H1 (cell line): ENCODE measurements around the gene RIT2. TPM values are rescaled to one million over a fixed set of nuclear protein-coding genes. Genes with fewer than 3 reads are reported as not detected.

Experiments
- CTCF ChIA-PET: fragments of 300-600 bp; sonication (Branson Sonifier 250); formaldehyde crosslinking; loops from one replicate; lab custom pipeline; 2021; ENCODE audit not compliant: partially characterized antibody; lab: Charles Lee
- POLR2A ChIA-PET: fragments of 300-600 bp; sonication (Branson Sonifier 250); formaldehyde crosslinking; loops from one replicate; lab custom pipeline; 2021; ENCODE audit warnings: inconsistent platforms; ENCODE audit not compliant: partially characterized antibody; lab: Charles Lee
- DNase-seq, 2 experiments: peaks; one replicate each; pipeline versions ENCODE4 v3.0.0 to v3.0.0-alpha.2; 2010 to 2022; ENCODE audit warnings: low spot score in 2 of 2, low read depth in 1 of 2, mixed read lengths in 1 of 2
- FAIRE-seq: peaks from 2 replicates; lab custom pipeline; 2011; peaks lifted over from hg19 to GRCh38; lab: Jason Lieb, UNC
- H2AFZ ChIP-seq: 2 replicates; pipeline ENCODE4 v1.8.1; 2012; ENCODE audit warnings: low read length, inconsistent platforms
- H2AK5ac ChIP-seq: 2 replicates; pipeline ENCODE4 v1.6.1; 2013; ENCODE audit warnings: low read depth, low read length
- H2BK120ac ChIP-seq: replicated peaks from 2 replicates; pipeline ENCODE3; 2013; ENCODE audit warnings: low read depth, low read length, inconsistent platforms
- H2BK12ac ChIP-seq: 2 replicates; pipeline ENCODE4 v1.6.1; 2013; ENCODE audit warnings: low read depth, low read length
- H2BK15ac ChIP-seq: 2 replicates; pipeline ENCODE4 v1.6.1; 2013; ENCODE audit warnings: low read length
- H2BK20ac ChIP-seq: 2 replicates; pipeline ENCODE4 v1.6.1; 2013; ENCODE audit warnings: low read length
- H2BK5ac ChIP-seq: 2 replicates; pipeline ENCODE4 v1.6.1; 2013; ENCODE audit warnings: low read depth, low read length
- H3K14ac ChIP-seq: 2 replicates; pipeline ENCODE4 v1.6.1; 2013; ENCODE audit warnings: inconsistent platforms; ENCODE audit not compliant: insufficient read length
- H3K18ac ChIP-seq: 2 replicates; pipeline ENCODE4 v1.6.1; 2013; ENCODE audit warnings: low read length; ENCODE audit errors: extremely low read depth
- H3K23ac ChIP-seq: 2 replicates; pipeline ENCODE4 v1.6.1; 2013; ENCODE audit warnings: inconsistent platforms; ENCODE audit not compliant: insufficient read length
- H3K23me2 ChIP-seq: 2 replicates; pipeline ENCODE4 v1.6.1; 2013; ENCODE audit warnings: low read depth, low read length
- H3K27ac ChIP-seq: 2 replicates; pipeline ENCODE4 v1.6.1; 2011; ENCODE audit warnings: low read depth, low read length, inconsistent platforms
- H3K27me3 ChIP-seq, 4 experiments: replicated peaks in 1 of 4; 1 replicate in 1 of 4; 2 replicates in 3 of 4; pipeline versions ENCODE4 v1.6.1 to v1.8.1; 2011 to 2013; ENCODE audit warnings: low read length in 3 of 4, mild to moderate bottlenecking in 3 of 4, inconsistent platforms in 2 of 4, mixed read lengths in 2 of 4, moderate library complexity in 1 of 4; ENCODE audit not compliant: control insufficient read depth in 3 of 4, insufficient read depth in 3 of 4; ENCODE audit errors: extremely low read depth in 1 of 4
- H3K36me3 ChIP-seq, 4 experiments: 2 replicates each; pipeline versions ENCODE4 v1.6.1 to v1.8.1; 2011 to 2013; ENCODE audit warnings: mild to moderate bottlenecking in 4 of 4, low read length in 3 of 4, moderate library complexity in 2 of 4, control low read depth in 1 of 4, inconsistent platforms in 1 of 4; ENCODE audit not compliant: insufficient read depth in 4 of 4, control insufficient read depth in 2 of 4
- H3K4ac ChIP-seq: replicated peaks from 2 replicates; pipeline ENCODE3; 2013; ENCODE audit warnings: low read length, low read depth, mixed read lengths, inconsistent platforms; ENCODE audit not compliant: insufficient read length
- H3K4me1 ChIP-seq, 4 experiments: replicated peaks in 1 of 4; 1 replicate in 1 of 4; 2 replicates in 3 of 4; pipeline versions ENCODE4 v1.6.1 to v1.8.1; 2011 to 2013; ENCODE audit warnings: low read length in 3 of 4, inconsistent platforms in 2 of 4, mixed read lengths in 1 of 4; ENCODE audit not compliant: insufficient read depth in 4 of 4, control insufficient read depth in 3 of 4
- H3K4me2 ChIP-seq, 2 experiments: 2 replicates each; pipeline versions ENCODE4 v1.6.1 to v1.8.1; 2011 to 2013; ENCODE audit warnings: low read depth in 2 of 2, low read length in 2 of 2, control low read depth in 1 of 2, inconsistent platforms in 1 of 2, mild to moderate bottlenecking in 1 of 2; ENCODE audit not compliant: insufficient read depth in 1 of 2
- H3K4me3 ChIP-seq, 4 experiments: fragments of 200-600, 300-600 bp in 1 of 4; sonication (generic), shearing (Covaris generic), sonication (Bioruptor Twin) in 1 of 4; 2 replicates each; pipeline versions ENCODE4 v1.5.1 to v1.8.1; 2011 to 2016; ENCODE audit warnings: low read length in 4 of 4, low read depth in 3 of 4, control low read depth in 2 of 4, inconsistent platforms in 2 of 4, mild to moderate bottlenecking in 2 of 4, mixed read lengths in 1 of 4, moderate library complexity in 1 of 4; ENCODE audit not compliant: insufficient read depth in 2 of 4; ENCODE audit errors: extremely low read depth in 1 of 4
- H3K56ac ChIP-seq: replicated peaks from 2 replicates; pipeline ENCODE3; 2013; ENCODE audit warnings: low read depth, mild to moderate bottlenecking, mixed read lengths, low read length, inconsistent platforms; ENCODE audit not compliant: insufficient read length
- H3K79me1 ChIP-seq: 2 replicates; pipeline ENCODE4 v1.6.1; 2013; ENCODE audit warnings: low read depth, low read length, control low read depth
- H3K79me2 ChIP-seq, 2 experiments: 2 replicates each; pipeline versions ENCODE4 v1.6.1 to v1.8.1; 2012 to 2013; ENCODE audit warnings: low read length in 2 of 2, mild to moderate bottlenecking in 2 of 2, inconsistent platforms in 1 of 2; ENCODE audit not compliant: insufficient read depth in 2 of 2, control insufficient read depth in 1 of 2
- H3K9ac ChIP-seq, 4 experiments: replicated peaks in 1 of 4; 1 replicate in 1 of 4; 2 replicates in 3 of 4; pipeline versions ENCODE4 v1.6.1 to v1.8.1; 2011 to 2013; ENCODE audit warnings: low read depth in 3 of 4, low read length in 3 of 4, control low read depth in 2 of 4, mild to moderate bottlenecking in 2 of 4, moderate library complexity in 2 of 4, inconsistent platforms in 1 of 4; ENCODE audit errors: extremely low read depth in 1 of 4
- H3K9me3 ChIP-seq, 2 experiments: 2 replicates each; pipeline versions ENCODE4 v1.6.1 to v1.8.1; 2012 to 2013; ENCODE audit warnings: mild to moderate bottlenecking in 2 of 2, moderate library complexity in 2 of 2, control low read depth in 1 of 2, inconsistent platforms in 1 of 2, low read depth in 1 of 2, low read length in 1 of 2, mixed read lengths in 1 of 2; ENCODE audit not compliant: insufficient read depth in 2 of 2
- H4K20me1 ChIP-seq, 2 experiments: replicated peaks in 1 of 2; 2 replicates each; pipeline versions ENCODE3 to v1.8.1; 2011 to 2013; ENCODE audit warnings: inconsistent platforms in 2 of 2, low read length in 2 of 2, mild to moderate bottlenecking in 1 of 2; ENCODE audit not compliant: insufficient read depth in 2 of 2, control insufficient read depth in 1 of 2
- H4K5ac ChIP-seq: 2 replicates; pipeline ENCODE4 v1.6.1; 2013; ENCODE audit warnings: low read length, low read depth, mixed read lengths, inconsistent platforms; ENCODE audit not compliant: insufficient read length
- H4K8ac ChIP-seq: 2 replicates; pipeline ENCODE4 v1.8.0; 2013; ENCODE audit warnings: mild to moderate bottlenecking, moderate library complexity, low read length, inconsistent platforms; ENCODE audit not compliant: insufficient read depth; ENCODE audit errors: extremely low read depth
- H4K91ac ChIP-seq: replicated peaks from 2 replicates; pipeline ENCODE3; 2013; ENCODE audit warnings: low read length, mixed read lengths, inconsistent platforms; ENCODE audit not compliant: insufficient read length
- CBX5 ChIP-seq: fragments of 300-800, 300-1000 bp; sonication (generic); IDR thresholded peaks from 2 replicates; pipeline ENCODE4 v1.7.1; 2016; ENCODE audit warnings: antibody characterized with exemption, low read length, low read depth
- E2F6 ChIP-seq: IDR thresholded peaks from 2 replicates; pipeline ENCODE4 v1.6.1; 2012; ENCODE audit warnings: inconsistent platforms
- KDM1A ChIP-seq: fragments of 200-600, 300-600 bp; sonication (generic); IDR thresholded peaks from 2 replicates; pipeline ENCODE4 v1.7.1; 2016; ENCODE audit warnings: mild to moderate bottlenecking, low read length, borderline replicate concordance
- KDM5A ChIP-seq: fragments of 200-600 bp; IDR thresholded peaks from 2 replicates; pipeline ENCODE4 v1.7.1; 2012; ENCODE audit warnings: mild to moderate bottlenecking, low read length, inconsistent platforms, mixed read lengths
- MAFK ChIP-seq: IDR thresholded peaks from 2 replicates; pipeline ENCODE4 v1.6.1; 2012; ENCODE audit warnings: low read depth, mild to moderate bottlenecking, improper control_type of control experiment, low read length
- POLR2A ChIP-seq, 2 experiments: IDR thresholded peaks; 1 replicate in 1 of 2; 2 replicates in 1 of 2; pipeline ENCODE4 v1.6.1; 2011; ENCODE audit warnings: low read depth in 2 of 2, low read length in 2 of 2, mild to moderate bottlenecking in 2 of 2; ENCODE audit errors: control extremely low read depth in 1 of 2
- RXRA ChIP-seq: IDR thresholded peaks from 2 replicates; pipeline ENCODE4 v1.6.1; 2011; ENCODE audit warnings: low read depth, mild to moderate bottlenecking, low read length, moderate library complexity; ENCODE audit not compliant: insufficient read depth
- SUZ12 ChIP-seq: fragments of 200-600 bp; sonication (generic); IDR thresholded peaks from 2 replicates; pipeline ENCODE4 v1.6.1; 2012; ENCODE audit warnings: mild to moderate bottlenecking, inconsistent platforms, low read length, moderate library complexity, mixed read lengths
- TBP ChIP-seq: IDR thresholded peaks from 2 replicates; pipeline ENCODE4 v1.6.1; 2011; ENCODE audit warnings: low read depth, low read length, improper control_type of control experiment
- ZNF274 ChIP-seq: IDR thresholded peaks from 2 replicates; pipeline ENCODE4 v1.7.0; 2012; ENCODE audit warnings: low read length, borderline replicate concordance; ENCODE audit errors: extremely low read depth
- WGBS, 2 experiments: shearing (Covaris generic) in 1 of 2; methylation state at CpG; one replicate each; pipeline versions ENCODE4 v1.1.6 to v1.1.7; 2013 to 2015; ENCODE audit warnings: low lambda C conversion rate in 2 of 2, mixed read lengths in 2 of 2, inconsistent platforms in 1 of 2, low coverage in 1 of 2, missing lambda C conversion rate in 1 of 2; ENCODE audit not compliant: insufficient replicate concordance in 2 of 2, insufficient coverage in 1 of 2, insufficient read length in 1 of 2; ENCODE audit errors: extremely low coverage in 1 of 2, missing lambda C conversion rate in 1 of 2; 5-methylcytosine and 5-hydroxymethylcytosine counted together
- polyA plus RNA-seq, 7 experiments: library from polyadenylated mRNA; depleted of rRNA in 3 of 7; stranded (reverse) in 5 of 7; unstranded in 2 of 7; fragments of >200 nt in 5 of 7; fragments of 200-250 nt in 2 of 7; gene quantifications; 1 replicate in 5 of 7; 2 replicates in 1 of 7; 4 replicates in 1 of 7; pipeline versions ENCODE4 v1.2.1 to v1.2.3, GENCODE V29; 2011 to 2013; ENCODE audit warnings: missing spikeins in 2 of 7, mixed read lengths in 2 of 7
- total RNA-seq: library from RNA; stranded (reverse); fragmentation: NEBNext Ultra II Directional; extraction: Animal tissue kit (Norgen Biotek cat#: 25700); gene quantifications from 2 replicates; pipeline ENCODE4 v1.2.1, GENCODE V29; 2021

Gene RIT2
- total and polyA plus RNA-seq, 2 of the 8 experiments (the other 6 are each of a cell fraction or from before 2014, with no cell fraction given): 0.67 to 3.2 TPM

GRCh38 chr18:42922363-42922762, 193.1 kb downstream of the RIT2 start:
- no peak overlapping the region for H3K56ac ChIP-seq
- POLR2A ChIA-PET: no interaction called here
- no peak for FAIRE-seq
- no peak for TF ChIP-seq ZNF274
- no peak for TF ChIP-seq RXRA
- TF ChIP-seq SUZ12: no peak
- TF ChIP-seq CBX5: no peak
- no peak for TF ChIP-seq KDM5A
- TF ChIP-seq E2F6: no peak
- TF ChIP-seq POLR2A (IDR thresholded peaks at IDR 0.05; ENCODE audit: control extremely low read depth in 1 of 2, low read depth in 2 of 2, low read length in 2 of 2): no peak
- TF ChIP-seq KDM1A: no peak
- no peak for TF ChIP-seq TBP
- no peak for TF ChIP-seq MAFK

More at GRCh38 chr18:42922363-42922762, 193.1 kb downstream of the RIT2 start:
- Histone ChIP-seq H3K18ac (no peak overlapping the region), H2AFZ (no peak overlapping the region), H2BK120ac (no peak overlapping the region), H3K79me2 (no peaks in the 10 kb centered on the region), H3K4me2 (no peak overlapping the region), H3K14ac (no peak overlapping the region), H2BK5ac (no peak overlapping the region), H3K9ac (no peak overlapping the region), H3K4me3 (no peak overlapping the region), H4K5ac (no peak overlapping the region), H3K23me2 (no peaks in the 10 kb centered on the region), H2AK5ac (no peak overlapping the region), H4K20me1 (no peaks in the 10 kb centered on the region), H2BK15ac (no peak overlapping the region), H3K23ac (no peak overlapping the region), H2BK12ac (no peak overlapping the region), H4K8ac (no peak overlapping the region), H3K4ac (no peak overlapping the region), H3K27ac (no peak overlapping the region), H3K9me3 (no peaks in the 10 kb centered on the region), H3K36me3 (no peaks in the 10 kb centered on the region), H4K91ac (no peak overlapping the region), H3K79me1 (no peaks in the 10 kb centered on the region), H3K27me3 (peaks cover 0 to 1% (median 0%) of the 10 kb centered on the region in 4 experiments; a peak in 1 of 7 replicates), H2BK20ac (no peak overlapping the region), H3K4me1 (peaks cover 0 to 3% (median 0%) of the 10 kb centered on the region in 4 experiments; a peak in 2 of 7 replicates)
- CTCF ChIA-PET: no interaction called here
- DNase-seq: no peak
- WGBS, 2 experiments: 89% methylated on average over 3 of the region's 3 CpGs; no CpG with 5 or more reads in 1 of the 2 experiments
